Mononuclear cell (primary cell): ENCODE measurements around the gene PCYT1A. TPM values are rescaled to one million over a fixed set of nuclear protein-coding genes. Genes with fewer than 3 reads are reported as not detected.
"Not testable (repeated sequence)": the region's sequence is repeated elsewhere in the genome, so short reads cannot be mapped to it uniquely, and the experiment has no call there.

Source experiments
- H3K27me3 ChIP-seq: 2 replicates; pipeline ENCODE4 v1.6.0; 2011; ENCODE audit warnings: low read length, control low read depth; ENCODE audit not compliant: insufficient read depth
- H3K4me1 ChIP-seq: 2 replicates; pipeline ENCODE4 v1.5.1; 2011; ENCODE audit warnings: mild to moderate bottlenecking, low read length, control low read depth; ENCODE audit not compliant: insufficient read depth
- H3K4me3 ChIP-seq: 2 replicates; pipeline ENCODE4 v1.5.1; 2011; ENCODE audit warnings: mild to moderate bottlenecking, low read length, moderate library complexity
- H3K9me3 ChIP-seq: 2 replicates; pipeline ENCODE4 v1.5.1; 2011; ENCODE audit warnings: low read depth, mild to moderate bottlenecking, control low read depth, low read length
- total RNA-seq: library from RNA; depleted of rRNA; stranded (reverse); fragments of >200 nt; gene quantifications from one replicate; pipeline ENCODE4 v1.2.3, GENCODE V29; 2012

Gene PCYT1A
- total RNA-seq, 1 donor: 73.5 TPM

GRCh38 chr3:196184881-196185280 lies 102.6 kb downstream of the PCYT1A start:
- Histone ChIP-seq H3K4me1 (peaks cover 50% of the 10 kb centered on the region), H3K27me3 (no peaks in the 10 kb centered on the region), H3K4me3 (no peak overlapping the region), H3K9me3 (no peaks in the 10 kb centered on the region)

- not testable (repeated sequence) for H3K27me3 ChIP-seq, H3K4me3 ChIP-seq, H3K9me3 ChIP-seq
- peaks cover 58% of the 10 kb centered on the region for H3K4me1 ChIP-seq
These were observed 103.4 kb downstream of the PCYT1A start for GRCh38 chr3:196184169-196184432.

GRCh38 chr3:196181127-196181546 lies 106.4 kb downstream of the PCYT1A start:
- Histone ChIP-seq H3K4me1 (peaks cover 49% of the 10 kb centered on the region), H3K9me3 (no peaks in the 10 kb centered on the region), H3K27me3 (no peaks in the 10 kb centered on the region), H3K4me3 (no peak overlapping the region)

- Histone ChIP-seq H3K27me3 (no peaks in the 10 kb centered on the region), H3K4me1 (peaks cover 49% of the 10 kb centered on the region), H3K9me3 (no peaks in the 10 kb centered on the region), H3K4me3 (no peak overlapping the region)
These were observed 107.2 kb downstream of the PCYT1A start for GRCh38 chr3:196180346-196180745.

Other genes with a start within 250 kb of the PCYT1A start
- gene TFRC, start 205.6 kb downstream of the PCYT1A start, total RNA-seq: 138 TPM
- not detected for gene ZDHHC19, start 76.3 kb downstream of the PCYT1A start, total RNA-seq
- gene SLC51A, start 71.2 kb downstream of the PCYT1A start, total RNA-seq: 0.31 TPM
- 2.2 TPM for gene DYNLT2B, start 30.5 kb upstream of the PCYT1A start, total RNA-seq
- 1.3 TPM for gene TM4SF19, start 50.7 kb upstream of the PCYT1A start, total RNA-seq
- gene UBXN7, start 144.7 kb upstream of the PCYT1A start, total RNA-seq: 50.3 TPM
- 25.9 TPM for gene RNF168, start 216.0 kb upstream of the PCYT1A start, total RNA-seq
- gene SMCO1, start 227.6 kb upstream of the PCYT1A start, total RNA-seq: not detected